Measurements from ENCODE around the gene FAM13A.

FAM13A gene

GRCh38 chr4:88788895-88789294, 268.1 kb downstream of the FAM13A start:
- DNase-seq (ENCODE audit: low read depth in 2 of 2, low spot score in 1 of 2) = no peak

DNA sequence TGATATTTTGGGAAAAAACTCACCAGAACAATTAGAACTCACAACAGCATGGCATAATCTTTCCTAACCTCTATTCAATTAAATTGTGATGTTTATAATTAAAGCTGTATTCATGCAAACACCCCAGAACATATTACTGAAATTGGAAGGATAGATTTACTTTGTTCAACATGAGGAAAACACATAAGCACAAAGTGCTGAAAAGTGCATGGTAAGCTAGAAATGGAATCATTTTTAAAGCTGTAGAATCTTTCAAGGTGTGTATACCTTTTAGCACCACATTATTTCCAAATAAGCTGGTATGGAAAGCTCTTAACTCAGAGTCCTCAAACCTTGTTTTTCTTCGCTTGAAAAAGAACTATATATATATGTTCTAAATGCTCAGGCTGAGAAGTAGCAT, 268.6 kb downstream of the FAM13A start:
- no peak for DNase-seq (ENCODE audit: low read depth in 2 of 2, low spot score in 1 of 2)

- no peak for DNase-seq (ENCODE audit: low read depth in 2 of 2, low spot score in 1 of 2)
These were observed 271.0 kb downstream of the FAM13A start for GRCh38 chr4:88786011-88786410.

DNA sequence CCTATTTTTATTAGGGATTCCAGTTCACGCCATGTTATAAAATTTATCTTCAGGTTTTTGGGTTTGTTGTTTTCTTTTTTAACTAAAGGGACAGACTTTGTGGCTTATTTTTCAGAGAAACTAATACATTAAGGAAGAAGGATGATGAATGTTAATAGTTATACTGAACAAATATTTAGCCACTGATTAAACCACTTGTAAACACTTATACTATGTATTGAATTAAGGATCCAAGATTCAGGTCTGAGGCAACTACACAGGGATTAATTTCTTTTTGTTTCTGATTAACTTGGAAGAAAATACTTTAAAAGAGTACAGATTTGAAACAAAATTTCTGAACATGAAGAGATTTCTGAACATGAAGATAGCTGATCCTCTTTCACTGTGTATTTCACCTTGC, 276.6 kb downstream of the FAM13A start:
- no peak for DNase-seq (ENCODE audit: low read depth in 2 of 2, low spot score in 1 of 2)

- no peak for DNase-seq (ENCODE audit: low read depth in 2 of 2, low spot score in 1 of 2)
These were observed 277.6 kb downstream of the FAM13A start for GRCh38 chr4:88779431-88779830.

DNA sequence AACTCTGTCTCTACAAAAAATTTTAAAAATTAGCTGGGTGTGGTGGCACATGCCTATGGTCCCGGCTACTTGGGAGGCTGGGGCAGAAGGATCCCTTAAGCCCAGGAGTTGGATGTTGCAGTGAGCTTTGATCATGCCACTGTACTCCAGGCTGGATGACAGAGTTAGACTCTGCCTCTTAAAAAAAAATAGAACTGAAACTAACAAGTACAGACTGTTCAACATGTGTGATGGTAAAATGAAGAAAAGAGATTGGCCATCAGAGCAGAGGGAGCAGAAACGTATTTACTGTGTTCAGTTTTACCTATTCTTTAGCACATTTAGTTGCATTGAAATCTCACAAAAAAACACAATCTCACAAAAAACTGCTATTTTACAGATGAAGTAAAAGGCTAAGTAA, 281.5 kb downstream of the FAM13A start:
- no peak for DNase-seq (ENCODE audit: low read depth in 2 of 2, low spot score in 1 of 2)

DNA sequence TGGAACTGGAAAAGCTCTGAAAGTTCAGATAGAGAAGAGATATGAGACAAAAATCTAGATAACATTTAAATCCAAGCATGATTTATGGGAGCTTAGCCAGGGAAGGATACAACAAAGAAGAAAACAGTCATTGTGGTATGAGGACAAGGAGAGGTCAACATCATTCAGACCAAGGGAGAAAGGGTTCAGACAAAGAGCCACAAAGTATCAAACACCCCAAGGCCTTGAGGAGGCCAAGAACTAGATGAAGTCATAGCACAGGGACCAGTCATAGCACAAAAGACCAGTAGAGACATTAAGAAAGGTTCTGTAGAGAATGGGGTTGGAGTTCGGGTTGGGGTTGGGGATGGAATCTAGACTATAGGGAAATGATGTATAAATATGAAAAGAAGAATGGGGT, 282.0 kb downstream of the FAM13A start:
- DNase-seq (ENCODE audit: low read depth in 2 of 2, low spot score in 1 of 2) = no peak

GRCh38 chr4:88771883-88772450, 285.0 kb downstream of the FAM13A start:
- no peak for DNase-seq (ENCODE audit: low read depth in 2 of 2, low spot score in 1 of 2)

DNA sequence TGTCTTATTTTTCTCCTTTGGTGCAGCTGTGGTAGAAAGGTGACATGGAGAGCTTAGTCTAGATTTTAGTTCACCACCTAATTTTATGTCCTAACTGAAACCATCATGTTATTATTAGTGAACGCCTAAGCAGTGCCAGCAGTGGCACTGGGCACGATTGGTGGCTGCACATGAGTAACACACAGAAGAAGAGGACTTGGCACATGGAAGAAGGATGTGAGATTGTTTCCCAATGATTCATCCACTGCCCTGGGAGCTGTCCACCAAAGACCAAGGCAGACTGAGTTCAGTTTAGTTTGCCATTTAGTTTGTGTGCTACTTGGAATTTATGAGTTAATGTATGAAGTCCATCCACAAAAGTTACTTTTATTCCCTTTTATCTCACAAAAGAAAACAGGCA, 291.3 kb downstream of the FAM13A start:
- DNase-seq (ENCODE audit: low read depth in 2 of 2, low spot score in 1 of 2) = no peak

GRCh38 chr4:88763075-88763474, 293.9 kb downstream of the FAM13A start:
- no peak for DNase-seq (ENCODE audit: low read depth in 2 of 2, low spot score in 1 of 2)

DNA sequence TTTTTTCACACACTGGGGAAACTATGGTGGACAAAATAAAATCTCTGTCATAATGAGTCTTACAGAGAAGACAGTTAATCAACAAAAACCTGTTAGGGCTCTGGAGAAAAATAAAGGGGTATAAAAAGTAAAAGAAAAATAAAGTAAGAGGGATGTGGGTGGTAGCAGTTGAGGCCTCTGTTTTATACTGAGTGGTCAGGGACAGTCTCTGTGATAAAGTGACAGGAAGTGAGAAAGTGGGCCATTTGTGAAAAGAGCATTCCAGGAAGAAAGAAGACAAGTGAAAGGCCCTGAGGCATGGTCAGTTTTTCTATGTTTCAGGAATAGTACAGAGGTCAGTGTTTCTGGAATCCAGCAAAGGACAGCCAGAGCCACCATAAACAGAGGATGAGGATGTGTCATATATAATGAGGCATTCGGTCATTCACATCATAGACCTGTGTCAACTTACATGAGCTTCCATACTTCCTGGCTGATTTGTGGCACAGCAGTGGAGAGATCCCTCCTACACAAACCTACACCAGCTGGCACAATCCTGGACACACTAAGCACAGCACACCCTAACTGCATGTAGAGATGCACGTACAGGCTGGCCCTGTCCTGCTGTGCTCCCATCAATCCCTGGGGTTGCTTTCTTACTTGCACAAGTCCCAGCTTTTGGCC, 295.0 kb downstream of the FAM13A start:
- DNase-seq (ENCODE audit: low read depth in 2 of 2, low spot score in 1 of 2) = no peak

DNA sequence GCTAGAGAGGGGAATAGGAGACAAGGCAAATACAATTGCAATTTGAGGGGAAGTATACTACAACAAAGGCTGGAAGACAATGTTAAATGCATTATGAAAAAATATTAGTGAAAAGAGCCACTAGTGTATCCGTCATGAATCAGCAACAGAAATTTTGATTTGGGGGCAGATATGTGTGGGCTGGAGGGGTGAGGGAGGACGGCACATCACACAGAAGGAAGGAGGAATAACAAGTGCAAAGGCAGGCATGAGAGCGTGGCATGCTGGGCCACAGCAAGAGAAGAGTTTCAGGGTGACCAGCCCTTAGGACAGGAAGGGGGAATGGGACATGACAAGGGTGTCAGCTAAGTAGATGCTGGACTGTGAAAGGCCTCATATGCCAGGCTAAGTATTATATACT, 295.6 kb downstream of the FAM13A start:
- no peak for DNase-seq (ENCODE audit: low read depth in 2 of 2, low spot score in 1 of 2)

GRCh38 chr4:88759895-88760290, 297.1 kb downstream of the FAM13A start:
- DNase-seq (ENCODE audit: low read depth in 2 of 2, low spot score in 1 of 2) = no peak

- no peak for DNase-seq (ENCODE audit: low read depth in 2 of 2, low spot score in 1 of 2)
These were observed 297.7 kb downstream of the FAM13A start for GRCh38 chr4:88759039-88759894.

DNA sequence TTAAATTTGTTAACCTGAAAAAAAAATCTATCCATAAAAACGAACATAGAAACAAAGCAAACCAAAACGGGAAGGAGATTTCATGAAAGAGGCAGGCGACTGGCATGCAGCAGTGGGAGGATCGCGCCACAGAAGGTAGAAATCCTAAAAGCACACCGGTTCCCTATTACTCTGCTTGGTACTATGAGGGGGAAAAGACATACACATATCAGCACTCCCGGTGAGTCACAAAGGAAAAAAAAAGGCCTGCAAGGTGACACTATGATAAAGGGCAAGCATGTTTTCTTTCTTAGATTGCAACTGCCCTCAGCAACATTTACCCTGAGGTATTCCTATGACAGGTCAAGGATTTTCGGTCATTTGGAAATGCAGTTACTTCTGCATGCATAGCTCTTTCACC, 298.7 kb downstream of the FAM13A start:
- no peak for DNase-seq (ENCODE audit: low read depth in 2 of 2, low spot score in 1 of 2)

DNA sequence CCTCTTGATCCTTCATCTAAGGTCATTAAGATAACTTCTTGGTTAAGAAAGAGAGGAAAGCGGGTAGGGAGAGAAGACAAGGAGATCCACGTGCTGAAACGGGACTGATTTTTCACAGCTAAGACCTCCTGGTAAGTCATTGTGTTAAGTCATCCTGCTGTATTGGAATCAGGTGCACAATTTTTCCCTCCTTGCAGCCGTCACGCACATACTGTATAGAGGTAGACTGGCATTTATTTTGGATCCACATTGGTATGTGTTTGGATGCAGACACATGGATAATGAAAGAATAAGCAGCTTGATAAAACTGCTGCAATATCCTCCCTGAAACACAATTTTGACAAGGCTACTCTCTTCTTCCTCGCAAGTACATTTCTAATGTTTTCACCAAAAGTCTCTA, 299.2 kb downstream of the FAM13A start:
- DNase-seq (ENCODE audit: low read depth in 2 of 2, low spot score in 1 of 2) = no peak

- DNase-seq (ENCODE audit: low read depth in 2 of 2, low spot score in 1 of 2) = no peak
These were observed 299.9 kb downstream of the FAM13A start for GRCh38 chr4:88757067-88757466.

DNA sequence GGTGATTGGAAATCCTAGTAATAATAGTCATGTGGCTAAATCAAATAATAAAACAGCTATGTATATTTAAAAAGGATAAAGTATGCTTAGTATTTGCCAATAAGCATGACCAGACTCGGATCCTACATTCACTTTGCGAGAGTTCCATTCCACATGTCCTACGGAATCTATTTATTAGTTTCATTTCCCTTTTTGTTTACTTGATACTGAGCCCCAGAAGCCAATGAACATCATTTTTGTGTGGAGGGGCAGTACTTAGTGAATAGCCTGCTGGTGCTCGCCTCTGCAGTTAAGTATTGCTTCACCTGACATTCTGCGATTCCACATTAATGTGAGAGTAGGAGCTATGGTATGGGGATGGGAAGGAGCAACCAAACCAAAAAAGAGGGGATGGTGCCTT, 300.8 kb downstream of the FAM13A start:
- no peak for DNase-seq (ENCODE audit: low read depth in 2 of 2, low spot score in 1 of 2)

DNA sequence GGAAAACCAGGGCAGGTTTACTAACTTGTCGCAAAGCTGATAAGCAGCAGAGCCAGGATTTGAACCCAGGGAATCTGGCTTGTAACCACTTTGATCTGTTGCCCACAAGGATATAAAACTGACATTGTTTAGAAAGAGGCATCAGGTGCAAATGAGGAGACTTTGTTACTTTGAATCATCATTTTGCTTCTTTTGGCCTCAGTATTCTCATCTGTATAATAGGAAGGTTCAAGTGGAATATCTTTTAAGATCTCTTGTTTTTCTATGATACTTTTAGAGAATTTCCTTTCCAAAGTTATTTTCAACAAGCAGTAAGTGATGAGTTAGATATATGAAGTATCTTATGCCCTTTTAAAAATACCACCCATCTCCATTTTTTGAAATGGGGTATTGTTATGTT, 301.5 kb downstream of the FAM13A start:
- no peak for DNase-seq (ENCODE audit: low read depth in 2 of 2, low spot score in 1 of 2)

GRCh38 chr4:88754796-88755195, 302.2 kb downstream of the FAM13A start:
- DNase-seq (ENCODE audit: low read depth in 2 of 2, low spot score in 1 of 2) = no peak

- DNase-seq (ENCODE audit: low read depth in 2 of 2, low spot score in 1 of 2) = no peak
These were observed 303.1 kb downstream of the FAM13A start for GRCh38 chr4:88753658-88754571.
